ENCODE results near the gene TIMM44. TPM values are rescaled to one million over a fixed set of nuclear protein-coding genes. Genes with fewer than 3 reads are reported as not detected.

TIMM44 gene
- polyA plus RNA-seq, 2 donors, result 42.1 to 53.4 TPM

- no peak overlapping the region for H3K4me3 ChIP-seq (ENCODE audit: low read depth in 1 of 2, low read length in 2 of 2)
- H3K4me1 ChIP-seq (ENCODE audit: control insufficient read depth in 2 of 2, insufficient read depth in 2 of 2, low read length in 1 of 2), result peaks cover 4 to 13% of the 10 kb centered on the region in 2 donors
- peaks cover 26 to 76% of the 10 kb centered on the region in 2 donors for H3K36me3 ChIP-seq (ENCODE audit: control insufficient read depth in 2 of 2, insufficient read depth in 2 of 2, low read length in 1 of 2)
- H3K27me3 ChIP-seq (ENCODE audit: control insufficient read depth in 1 of 2, insufficient read depth in 2 of 2, low read length in 2 of 2), result no peaks in the 10 kb centered on the region
- 93% methylated on average over 18 of the region's 18 CpGs for WGBS, 2 donors
- peak overlapping the region; percentile 8 to 14 for H3K27ac ChIP-seq (ENCODE audit: low read depth in 2 of 2, low read length in 1 of 2)
- H3K9me3 ChIP-seq (ENCODE audit: control insufficient read depth in 2 of 2, insufficient read depth in 1 of 2, low read depth in 1 of 2, low read length in 1 of 2), result no peaks in the 10 kb centered on the region
Observed at GRCh38 chr19:7983286-7983950, 40.0 kb upstream of the TIMM44 start.

GRCh38 chr19:7982651-7983099 is 39.2 kb upstream of the TIMM44 start:
- H3K9me3 ChIP-seq (ENCODE audit: control insufficient read depth in 2 of 2, insufficient read depth in 1 of 2, low read depth in 1 of 2, low read length in 1 of 2), result no peaks in the 10 kb centered on the region
- H3K27me3 ChIP-seq (ENCODE audit: control insufficient read depth in 1 of 2, insufficient read depth in 2 of 2, low read length in 2 of 2), result no peaks in the 10 kb centered on the region
- WGBS, 2 donors, result 68 to 69% methylated on average over 21 of the region's 21 CpGs
- H3K27ac ChIP-seq (ENCODE audit: low read depth in 2 of 2, low read length in 1 of 2), result peak overlapping the region in 1 of 2 donors; percentile 37
- H3K4me1 ChIP-seq (ENCODE audit: control insufficient read depth in 2 of 2, insufficient read depth in 2 of 2, low read length in 1 of 2), result peaks cover 4 to 6% of the 10 kb centered on the region in 2 donors
- H3K4me3 ChIP-seq (ENCODE audit: low read depth in 1 of 2, low read length in 2 of 2), result no peak overlapping the region
- H3K36me3 ChIP-seq (ENCODE audit: control insufficient read depth in 2 of 2, insufficient read depth in 2 of 2, low read length in 1 of 2), result peaks cover 27 to 70% of the 10 kb centered on the region in 2 donors

GRCh38 chr19:7982103-7982502 is 38.6 kb upstream of the TIMM44 start:
- H3K9me3 ChIP-seq (ENCODE audit: control insufficient read depth in 2 of 2, insufficient read depth in 1 of 2, low read depth in 1 of 2, low read length in 1 of 2), result no peaks in the 10 kb centered on the region
- 87 to 88% methylated on average over 10 of the region's 10 CpGs for WGBS, 2 donors
- peaks cover 29 to 71% of the 10 kb centered on the region in 2 donors for H3K36me3 ChIP-seq (ENCODE audit: control insufficient read depth in 2 of 2, insufficient read depth in 2 of 2, low read length in 1 of 2)
- H3K27ac ChIP-seq (ENCODE audit: low read depth in 2 of 2, low read length in 1 of 2), result no peak overlapping the region
- H3K4me1 ChIP-seq (ENCODE audit: control insufficient read depth in 2 of 2, insufficient read depth in 2 of 2, low read length in 1 of 2), result peaks cover under 1 to 2% of the 10 kb centered on the region in 2 donors
- no peak overlapping the region for H3K4me3 ChIP-seq (ENCODE audit: low read depth in 1 of 2, low read length in 2 of 2)
- no peaks in the 10 kb centered on the region for H3K27me3 ChIP-seq (ENCODE audit: control insufficient read depth in 1 of 2, insufficient read depth in 2 of 2, low read length in 2 of 2)

- Histone ChIP-seq H3K27ac (ENCODE audit: low read depth in 2 of 2, low read length in 1 of 2) (no peak overlapping the region), H3K27me3 (ENCODE audit: control insufficient read depth in 1 of 2, insufficient read depth in 2 of 2, low read length in 2 of 2) (no peaks in the 10 kb centered on the region), H3K9me3 (ENCODE audit: control insufficient read depth in 2 of 2, insufficient read depth in 1 of 2, low read depth in 1 of 2, low read length in 1 of 2) (no peaks in the 10 kb centered on the region), H3K4me3 (ENCODE audit: low read depth in 1 of 2, low read length in 2 of 2) (no peak overlapping the region), H3K36me3 (ENCODE audit: control insufficient read depth in 2 of 2, insufficient read depth in 2 of 2, low read length in 1 of 2) (peaks cover 29 to 73% of the 10 kb centered on the region in 2 donors), H3K4me1 (ENCODE audit: control insufficient read depth in 2 of 2, insufficient read depth in 2 of 2, low read length in 1 of 2) (no peaks in the 10 kb centered on the region)
- WGBS, 2 donors, result 91 to 93% methylated on average over 7 of the region's 7 CpGs
Observed at GRCh38 chr19:7981661-7982060, 38.2 kb upstream of the TIMM44 start.

- Histone ChIP-seq H3K4me1 (ENCODE audit: control insufficient read depth in 2 of 2, insufficient read depth in 2 of 2, low read length in 1 of 2) (no peaks in the 10 kb centered on the region), H3K36me3 (ENCODE audit: control insufficient read depth in 2 of 2, insufficient read depth in 2 of 2, low read length in 1 of 2) (peaks cover 29 to 73% of the 10 kb centered on the region in 2 donors), H3K27ac (ENCODE audit: low read depth in 2 of 2, low read length in 1 of 2) (no peak overlapping the region), H3K4me3 (ENCODE audit: low read depth in 1 of 2, low read length in 2 of 2) (no peak overlapping the region), H3K27me3 (ENCODE audit: control insufficient read depth in 1 of 2, insufficient read depth in 2 of 2, low read length in 2 of 2) (no peaks in the 10 kb centered on the region), H3K9me3 (ENCODE audit: control insufficient read depth in 2 of 2, insufficient read depth in 1 of 2, low read depth in 1 of 2, low read length in 1 of 2) (no peaks in the 10 kb centered on the region)
- WGBS, 2 donors, result 77 to 85% methylated on average over 7 of the region's 7 CpGs
Observed at GRCh38 chr19:7981199-7981598, 37.7 kb upstream of the TIMM44 start.

GRCh38 chr19:7980635-7981121 is 37.2 kb upstream of the TIMM44 start:
- no peaks in the 10 kb centered on the region for H3K9me3 ChIP-seq (ENCODE audit: control insufficient read depth in 2 of 2, insufficient read depth in 1 of 2, low read depth in 1 of 2, low read length in 1 of 2)
- H3K27me3 ChIP-seq (ENCODE audit: control insufficient read depth in 1 of 2, insufficient read depth in 2 of 2, low read length in 2 of 2), result no peaks in the 10 kb centered on the region
- 87 to 88% methylated on average over 12 of the region's 12 CpGs for WGBS, 2 donors
- peaks cover 24 to 69% of the 10 kb centered on the region in 2 donors for H3K36me3 ChIP-seq (ENCODE audit: control insufficient read depth in 2 of 2, insufficient read depth in 2 of 2, low read length in 1 of 2)
- H3K4me1 ChIP-seq (ENCODE audit: control insufficient read depth in 2 of 2, insufficient read depth in 2 of 2, low read length in 1 of 2), result no peaks in the 10 kb centered on the region
- H3K27ac ChIP-seq (ENCODE audit: low read depth in 2 of 2, low read length in 1 of 2), result no peak overlapping the region
- H3K4me3 ChIP-seq (ENCODE audit: low read depth in 1 of 2, low read length in 2 of 2), result no peak overlapping the region

GRCh38 chr19:7980168-7980567 is 36.7 kb upstream of the TIMM44 start:
- WGBS, 2 donors, result 84 to 91% methylated on average over 13 of the region's 13 CpGs
- H3K4me1 ChIP-seq (ENCODE audit: control insufficient read depth in 2 of 2, insufficient read depth in 2 of 2, low read length in 1 of 2), result no peaks in the 10 kb centered on the region
- H3K4me3 ChIP-seq (ENCODE audit: low read depth in 1 of 2, low read length in 2 of 2), result no peak overlapping the region
- H3K27me3 ChIP-seq (ENCODE audit: control insufficient read depth in 1 of 2, insufficient read depth in 2 of 2, low read length in 2 of 2), result no peaks in the 10 kb centered on the region
- H3K9me3 ChIP-seq (ENCODE audit: control insufficient read depth in 2 of 2, insufficient read depth in 1 of 2, low read depth in 1 of 2, low read length in 1 of 2), result no peaks in the 10 kb centered on the region
- H3K27ac ChIP-seq (ENCODE audit: low read depth in 2 of 2, low read length in 1 of 2), result no peak overlapping the region
- H3K36me3 ChIP-seq (ENCODE audit: control insufficient read depth in 2 of 2, insufficient read depth in 2 of 2, low read length in 1 of 2), result peaks cover 22 to 66% of the 10 kb centered on the region in 2 donors

GRCh38 chr19:7979559-7979958 is 36.1 kb upstream of the TIMM44 start:
- Histone ChIP-seq H3K27me3 (ENCODE audit: control insufficient read depth in 1 of 2, insufficient read depth in 2 of 2, low read length in 2 of 2) (no peaks in the 10 kb centered on the region), H3K4me3 (ENCODE audit: low read depth in 1 of 2, low read length in 2 of 2) (no peak overlapping the region), H3K27ac (ENCODE audit: low read depth in 2 of 2, low read length in 1 of 2) (no peak overlapping the region), H3K4me1 (ENCODE audit: control insufficient read depth in 2 of 2, insufficient read depth in 2 of 2, low read length in 1 of 2) (no peaks in the 10 kb centered on the region), H3K36me3 (ENCODE audit: control insufficient read depth in 2 of 2, insufficient read depth in 2 of 2, low read length in 1 of 2) (peaks cover 22 to 69% of the 10 kb centered on the region in 2 donors), H3K9me3 (ENCODE audit: control insufficient read depth in 2 of 2, insufficient read depth in 1 of 2, low read depth in 1 of 2, low read length in 1 of 2) (no peaks in the 10 kb centered on the region)
- WGBS, 2 donors, result 84 to 87% methylated on average over 8 of the region's 8 CpGs

GRCh38 chr19:7979011-7979410 is 35.5 kb upstream of the TIMM44 start:
- WGBS, 2 donors, result 64 to 67% methylated on average over 10 of the region's 10 CpGs
- Histone ChIP-seq H3K4me1 (ENCODE audit: control insufficient read depth in 2 of 2, insufficient read depth in 2 of 2, low read length in 1 of 2) (no peaks in the 10 kb centered on the region), H3K9me3 (ENCODE audit: control insufficient read depth in 2 of 2, insufficient read depth in 1 of 2, low read depth in 1 of 2, low read length in 1 of 2) (no peaks in the 10 kb centered on the region), H3K27me3 (ENCODE audit: control insufficient read depth in 1 of 2, insufficient read depth in 2 of 2, low read length in 2 of 2) (no peaks in the 10 kb centered on the region), H3K36me3 (ENCODE audit: control insufficient read depth in 2 of 2, insufficient read depth in 2 of 2, low read length in 1 of 2) (peaks cover 22 to 67% of the 10 kb centered on the region in 2 donors), H3K27ac (ENCODE audit: low read depth in 2 of 2, low read length in 1 of 2) (no peak overlapping the region), H3K4me3 (ENCODE audit: low read depth in 1 of 2, low read length in 2 of 2) (no peak overlapping the region)
